Esophagus (tissue), 2 donors: ENCODE measurements around the gene ESRRA. TPM values are rescaled to one million over a fixed set of nuclear protein-coding genes. Genes with fewer than 3 reads are reported as not detected.

Experiments
- H3K27ac ChIP-seq, 2 donors: one replicate each; pipeline ENCODE4 v1.5.1; 2013; ENCODE audit warnings: low read depth in 2 of 2, mild to moderate bottlenecking in 2 of 2, inconsistent platforms in 1 of 2, low read length in 1 of 2, moderate library complexity in 1 of 2
- H3K27me3 ChIP-seq, 2 donors: one replicate each; pipeline ENCODE4 v1.6.1; 2013; ENCODE audit warnings: low read length in 2 of 2, control low read depth in 1 of 2, mild to moderate bottlenecking in 1 of 2; ENCODE audit not compliant: insufficient read depth in 2 of 2, control insufficient read depth in 1 of 2
- H3K36me3 ChIP-seq, 2 donors: one replicate each; pipeline ENCODE4 v1.6.1; 2013; ENCODE audit warnings: low read length in 1 of 2; ENCODE audit not compliant: control insufficient read depth in 2 of 2, insufficient read depth in 2 of 2
- H3K4me1 ChIP-seq, 2 donors: one replicate each; pipeline ENCODE4 v1.6.1; 2013; ENCODE audit warnings: low read length in 1 of 2; ENCODE audit not compliant: control insufficient read depth in 2 of 2, insufficient read depth in 2 of 2
- H3K4me3 ChIP-seq, 2 donors: one replicate each; pipeline ENCODE4 v1.5.1; 2013; ENCODE audit warnings: low read length in 2 of 2, mild to moderate bottlenecking in 2 of 2, low read depth in 1 of 2, moderate library complexity in 1 of 2
- H3K9me3 ChIP-seq, 2 donors: one replicate each; pipeline ENCODE4 v1.6.1; 2013; ENCODE audit warnings: mild to moderate bottlenecking in 2 of 2, low read depth in 1 of 2, low read length in 1 of 2, moderate library complexity in 1 of 2; ENCODE audit not compliant: control insufficient read depth in 2 of 2, insufficient read depth in 1 of 2
- WGBS, 2 donors: extraction: QIAGEN DNeasy Blood & Tissue Kit; methylation state at CpG; one replicate each; pipeline ENCODE4 v1.1.7; 2013; 5-methylcytosine and 5-hydroxymethylcytosine counted together
- polyA plus RNA-seq, 2 donors: library from polyadenylated mRNA; stranded (reverse); fragments of 200-250 nt; gene quantifications; one replicate each; pipeline ENCODE4 v1.2.3, GENCODE V29; 2013
- donor health status: healthy with polysubstance abuse.
- donor health status: Bipolar disorder and iron deficiency.

ESRRA gene
- polyA plus RNA-seq, 2 donors: 63.7 to 85.4 TPM

DNA sequence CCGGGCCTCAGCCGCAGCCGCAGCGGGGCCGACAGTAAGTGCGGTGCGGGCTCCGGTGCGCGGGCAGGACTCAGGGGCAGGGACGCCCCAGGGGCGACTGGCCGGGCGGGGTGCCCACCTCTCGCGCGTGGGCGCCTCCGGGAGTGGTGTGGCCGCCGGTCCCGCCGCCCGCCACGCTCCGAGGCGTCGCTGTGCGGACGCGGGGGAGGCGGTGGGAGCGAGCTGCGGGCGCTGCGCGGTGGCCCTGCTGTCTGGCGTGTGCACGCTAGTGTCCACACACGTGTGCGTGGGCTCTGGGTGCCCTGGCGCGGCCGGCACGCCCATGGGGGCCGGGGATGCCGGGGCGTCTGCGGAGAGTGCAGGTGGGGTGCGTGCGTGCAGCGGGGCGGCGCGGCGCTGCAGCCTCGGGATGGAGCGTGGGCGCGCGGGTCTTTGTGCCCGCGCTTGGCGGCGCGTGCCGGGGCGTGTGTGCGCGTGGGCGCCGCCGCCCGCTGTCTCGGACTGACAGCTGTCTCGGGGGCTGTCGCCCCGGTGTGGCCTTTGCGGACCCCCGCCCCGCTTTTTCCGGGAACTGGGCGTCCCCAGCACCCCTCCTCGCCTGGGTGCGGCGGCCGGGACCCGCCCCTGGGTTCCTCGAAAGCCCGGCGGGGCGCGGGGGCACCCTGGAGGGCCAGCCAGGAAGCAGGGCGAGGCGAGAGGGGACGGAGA, 13.4 kb upstream of the ESRRA start:
- Histone ChIP-seq H3K9me3 (no peaks in the 10 kb centered on the region), H3K4me1 (peaks cover 5 to 7% of the 10 kb centered on the region in 2 donors), H3K4me3 (peak overlapping the region; percentile 19 to 48), H3K27ac (no peak overlapping the region), H3K27me3 (peaks cover 0 to 21% of the 10 kb centered on the region in 2 donors), H3K36me3 (peaks cover 0 to 2% of the 10 kb centered on the region in 2 donors)
- WGBS, 2 donors: 1% methylated on average over 49 to 96 of the region's 96 CpGs

DNA sequence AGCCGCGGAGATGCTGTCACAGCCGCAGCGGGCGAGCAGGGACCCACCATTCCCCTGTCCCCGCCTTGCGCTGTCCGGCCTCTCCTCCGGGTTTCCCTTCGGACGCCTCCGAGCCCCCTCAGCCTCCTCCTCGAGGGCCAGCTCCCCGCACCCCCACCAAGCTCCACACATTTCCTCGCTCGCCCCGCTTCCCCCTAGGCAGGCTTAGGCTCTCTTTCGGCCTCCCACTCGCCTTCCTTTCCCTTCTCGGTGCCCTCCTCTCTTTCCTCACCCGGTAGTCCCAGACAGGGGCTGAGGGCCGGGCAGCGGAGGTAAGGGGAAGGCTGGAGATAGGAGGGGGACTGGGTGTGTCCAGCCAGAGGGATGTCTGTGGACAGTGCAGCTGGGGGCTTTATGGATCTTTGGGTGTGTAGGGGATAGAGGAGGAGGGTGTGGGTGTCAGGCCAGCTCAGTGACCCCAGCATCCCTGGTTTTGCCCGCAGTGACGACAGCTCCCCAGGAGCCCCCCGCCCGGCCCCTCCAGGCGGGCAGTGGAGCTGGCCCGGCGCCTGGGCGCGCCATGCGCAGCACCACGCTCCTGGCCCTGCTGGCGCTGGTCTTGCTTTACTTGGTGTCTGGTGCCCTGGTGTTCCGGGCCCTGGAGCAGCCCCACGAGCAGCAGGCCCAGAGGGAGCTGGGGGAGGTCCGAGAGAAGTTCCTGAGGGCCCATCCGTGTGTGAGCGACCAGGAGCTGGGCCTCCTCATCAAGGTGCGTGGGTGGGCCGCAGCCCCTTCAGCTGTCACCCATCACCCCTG, 12.7 kb upstream of the ESRRA start:
- Histone ChIP-seq H3K4me1 (peaks cover 5 to 7% of the 10 kb centered on the region in 2 donors), H3K27ac (no peak overlapping the region), H3K4me3 (peak overlapping the region in 1 of 2 donors; percentile 48), H3K27me3 (peaks cover 0 to 21% of the 10 kb centered on the region in 2 donors), H3K36me3 (peaks cover 0 to 2% of the 10 kb centered on the region in 2 donors), H3K9me3 (no peaks in the 10 kb centered on the region)
- WGBS, 2 donors: 33 to 44% methylated on average over 33 to 42 of the region's 42 CpGs

DNA sequence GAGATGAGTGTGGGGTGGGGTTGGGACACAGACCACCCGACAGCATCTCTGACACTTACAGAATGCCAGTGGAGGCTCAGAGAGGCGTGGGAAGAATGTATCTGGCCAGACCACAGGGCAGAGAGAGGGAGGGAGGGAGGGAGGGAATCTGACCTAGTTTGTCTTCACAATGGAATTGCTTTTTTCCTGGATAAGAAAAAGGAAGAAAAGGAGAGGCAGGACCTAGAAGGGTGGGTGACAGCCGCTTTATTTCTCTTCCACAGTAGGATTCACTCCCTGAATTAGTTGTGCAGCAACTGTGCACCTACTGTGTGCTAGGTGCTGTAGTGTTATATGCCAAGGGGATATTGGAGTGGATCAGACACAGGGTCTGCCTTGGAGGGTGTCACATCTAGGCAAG, 10.6 kb upstream of the ESRRA start:
- H3K9me3 ChIP-seq: no peaks in the 10 kb centered on the region

DNA sequence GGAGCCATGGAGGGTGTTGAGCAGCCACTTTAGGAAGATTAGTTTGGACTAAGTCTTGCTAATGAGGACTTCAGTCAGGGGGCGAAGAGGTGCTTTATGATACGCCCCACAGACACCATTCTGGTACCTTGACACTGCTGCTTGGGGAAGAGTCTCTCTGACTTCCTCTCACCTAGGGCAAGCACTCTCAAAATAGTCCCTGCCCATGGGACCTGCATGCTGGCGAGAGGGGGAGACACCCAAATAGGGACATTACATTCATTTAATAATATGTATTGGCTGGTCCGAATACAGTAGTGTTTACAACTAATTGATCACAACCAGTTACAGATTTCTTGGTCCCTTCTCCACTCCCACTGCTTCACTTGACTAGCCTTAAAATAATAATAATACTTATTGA, 9.6 kb upstream of the ESRRA start:
- no peak overlapping the region for H3K27ac ChIP-seq
- 90 to 95% methylated on average over 4 of the region's 4 CpGs for WGBS, 2 donors
- H3K4me3 ChIP-seq: no peak overlapping the region
- peaks cover 5 to 22% of the 10 kb centered on the region in 2 donors for H3K4me1 ChIP-seq
- no peaks in the 10 kb centered on the region for H3K9me3 ChIP-seq
- H3K27me3 ChIP-seq: peaks cover 0 to 30% of the 10 kb centered on the region in 2 donors
- no peaks in the 10 kb centered on the region for H3K36me3 ChIP-seq

More for the DNA sequence above, 10.6 kb upstream of the ESRRA start:
- Histone ChIP-seq H3K4me1 (peaks cover 5 to 12% of the 10 kb centered on the region in 2 donors), H3K4me3 (no peak overlapping the region), H3K27me3 (peaks cover 0 to 26% of the 10 kb centered on the region in 2 donors), H3K27ac (no peak overlapping the region), H3K36me3 (no peaks in the 10 kb centered on the region)
- WGBS, 2 donors: 50 to 62% methylated on average over 3 of the region's 3 CpGs

DNA sequence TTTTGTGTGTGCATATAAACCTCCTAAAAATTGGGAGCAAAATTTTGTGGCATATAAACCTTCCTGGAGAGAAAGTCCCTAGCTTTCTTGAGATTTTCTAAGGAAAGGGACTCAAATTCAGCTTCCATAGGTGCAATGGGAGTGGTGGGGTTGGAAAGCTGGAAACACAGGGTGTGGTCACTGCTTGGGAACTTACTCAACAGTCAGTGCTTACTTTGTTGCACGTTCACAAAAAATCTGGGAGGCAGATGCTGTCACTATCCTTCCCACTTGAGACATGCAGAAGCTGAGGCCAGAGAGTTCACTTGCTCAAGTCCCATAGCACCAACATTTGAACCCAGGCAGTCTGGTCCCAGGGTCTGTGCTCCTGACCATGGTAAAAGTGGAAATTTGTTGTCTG, 9.1 kb upstream of the ESRRA start:
- H3K27me3 ChIP-seq: peaks cover 0 to 27% of the 10 kb centered on the region in 2 donors
- WGBS, 2 donors: 18 to 29% methylated on average over 1 of the region's 1 CpG
- H3K4me3 ChIP-seq: no peak overlapping the region
- H3K4me1 ChIP-seq: peaks cover 5 to 23% of the 10 kb centered on the region in 2 donors
- H3K27ac ChIP-seq: no peak overlapping the region
- no peaks in the 10 kb centered on the region for H3K9me3 ChIP-seq
- H3K36me3 ChIP-seq: no peaks in the 10 kb centered on the region

DNA sequence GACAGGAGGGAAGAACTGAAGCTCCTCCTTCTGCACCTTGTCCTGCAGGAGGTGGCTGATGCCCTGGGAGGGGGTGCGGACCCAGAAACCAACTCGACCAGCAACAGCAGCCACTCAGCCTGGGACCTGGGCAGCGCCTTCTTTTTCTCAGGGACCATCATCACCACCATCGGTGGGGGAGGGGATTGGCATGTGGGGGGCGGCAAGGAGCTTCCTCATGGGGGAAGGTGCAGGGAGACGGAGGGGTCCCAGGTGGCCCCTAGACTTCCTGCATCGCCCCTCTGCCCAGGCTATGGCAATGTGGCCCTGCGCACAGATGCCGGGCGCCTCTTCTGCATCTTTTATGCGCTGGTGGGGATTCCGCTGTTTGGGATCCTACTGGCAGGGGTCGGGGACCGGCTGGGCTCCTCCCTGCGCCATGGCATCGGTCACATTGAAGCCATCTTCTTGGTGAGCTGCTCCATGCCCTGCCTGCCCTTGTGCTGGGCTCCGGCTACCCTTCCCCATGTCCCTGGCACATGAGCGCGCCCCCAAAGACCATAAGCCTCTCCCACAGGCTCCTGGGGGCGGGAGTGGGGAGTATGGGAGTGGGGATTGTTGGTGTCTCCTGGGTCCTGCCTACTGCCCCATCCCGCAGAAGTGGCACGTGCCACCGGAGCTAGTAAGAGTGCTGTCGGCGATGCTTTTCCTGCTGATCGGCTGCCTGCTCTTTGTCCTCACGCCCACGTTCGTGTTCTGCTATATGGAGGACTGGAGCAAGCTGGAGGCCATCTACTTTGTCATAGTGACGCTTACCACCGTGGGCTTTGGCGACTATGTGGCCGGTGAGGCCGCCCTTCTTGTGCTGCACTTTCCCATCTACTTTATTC, 8.3 kb upstream of the ESRRA start:
- Histone ChIP-seq H3K4me1 (peaks cover 0 to 18% of the 10 kb centered on the region in 2 donors), H3K27ac (no peak overlapping the region), H3K27me3 (peaks cover 0 to 20% of the 10 kb centered on the region in 2 donors), H3K36me3 (no peaks in the 10 kb centered on the region), H3K4me3 (no peak overlapping the region), H3K9me3 (no peaks in the 10 kb centered on the region)
- 22 to 37% methylated on average over 31 to 34 of the region's 34 CpGs for WGBS, 2 donors

DNA sequence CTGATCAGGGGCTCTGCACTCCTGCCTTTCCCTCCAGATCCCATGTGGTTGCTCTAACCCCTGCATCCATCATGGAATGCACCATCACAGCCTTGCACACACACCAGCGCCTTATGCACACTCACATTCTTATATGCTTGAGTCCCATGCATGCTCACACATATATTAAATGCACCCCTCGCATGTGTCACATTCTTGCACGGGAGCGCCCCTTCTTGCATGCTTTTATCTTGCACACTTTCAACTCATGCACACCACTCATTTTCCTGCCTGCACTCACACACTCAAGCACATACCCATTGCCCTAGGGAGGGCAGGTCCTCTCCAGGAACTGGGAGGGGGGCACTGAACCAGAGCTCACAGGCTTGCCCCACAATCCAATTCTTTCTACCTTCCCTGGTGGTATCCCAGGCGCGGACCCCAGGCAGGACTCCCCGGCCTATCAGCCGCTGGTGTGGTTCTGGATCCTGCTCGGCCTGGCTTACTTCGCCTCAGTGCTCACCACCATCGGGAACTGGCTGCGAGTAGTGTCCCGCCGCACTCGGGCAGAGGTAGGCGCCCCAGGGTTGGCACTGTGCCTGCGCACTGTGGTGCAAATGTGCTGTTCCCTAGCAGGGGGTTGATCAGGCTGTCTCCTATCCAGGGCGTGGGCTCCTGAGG, 7.5 kb upstream of the ESRRA start:
- no peaks in the 10 kb centered on the region for H3K36me3 ChIP-seq
- H3K27ac ChIP-seq: no peak overlapping the region
- no peak overlapping the region for H3K4me3 ChIP-seq
- WGBS, 2 donors: 51 to 57% methylated on average over 18 of the region's 18 CpGs
- H3K27me3 ChIP-seq: peaks cover 0 to 13% of the 10 kb centered on the region in 2 donors
- peaks cover 0 to 16% of the 10 kb centered on the region in 2 donors for H3K4me1 ChIP-seq
- no peaks in the 10 kb centered on the region for H3K9me3 ChIP-seq

DNA sequence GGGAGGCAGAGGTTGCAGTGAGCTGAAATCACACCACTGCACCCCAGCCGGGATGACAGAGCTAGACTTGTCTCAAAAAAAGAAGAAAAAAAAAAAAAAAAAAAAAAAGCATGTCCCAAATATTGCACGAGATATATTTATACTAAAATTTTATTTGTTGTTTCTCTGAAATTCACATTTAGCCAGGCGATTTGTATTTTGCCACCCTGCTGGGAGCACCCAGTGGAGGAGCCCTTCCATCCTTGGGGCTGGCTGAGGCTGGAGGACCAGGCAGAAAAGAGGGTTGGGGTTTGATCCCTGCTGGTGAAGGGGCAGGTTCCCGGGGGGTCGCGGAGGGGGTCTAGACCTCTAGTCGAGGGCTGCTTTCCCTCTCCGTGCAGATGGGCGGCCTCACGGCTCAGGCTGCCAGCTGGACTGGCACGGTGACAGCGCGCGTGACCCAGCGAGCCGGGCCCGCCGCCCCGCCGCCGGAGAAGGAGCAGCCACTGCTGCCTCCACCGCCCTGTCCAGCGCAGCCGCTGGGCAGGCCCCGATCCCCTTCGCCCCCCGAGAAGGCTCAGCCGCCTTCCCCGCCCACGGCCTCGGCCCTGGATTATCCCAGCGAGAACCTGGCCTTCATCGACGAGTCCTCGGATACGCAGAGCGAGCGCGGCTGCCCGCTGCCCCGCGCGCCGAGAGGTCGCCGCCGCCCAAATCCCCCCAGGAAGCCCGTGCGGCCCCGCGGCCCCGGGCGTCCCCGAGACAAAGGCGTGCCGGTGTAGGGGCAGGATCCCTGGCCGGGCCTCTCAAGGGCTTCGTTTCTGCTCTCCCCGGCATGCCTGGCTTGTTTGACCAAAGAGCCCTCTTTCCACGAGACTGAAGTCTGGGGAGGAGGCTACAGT, 6.1 kb upstream of the ESRRA start:
- 4 to 5% methylated on average over 48 to 60 of the region's 60 CpGs for WGBS, 2 donors
- no peaks in the 10 kb centered on the region for H3K36me3 ChIP-seq
- peaks cover 0 to 16% of the 10 kb centered on the region in 2 donors for H3K4me1 ChIP-seq
- H3K9me3 ChIP-seq: no peaks in the 10 kb centered on the region
- peaks cover 0 to 10% of the 10 kb centered on the region in 2 donors for H3K27me3 ChIP-seq
- H3K27ac ChIP-seq: no peak overlapping the region
- peak overlapping the region; percentile 7 to 26 for H3K4me3 ChIP-seq
